ENCODE measurements around the gene NTSR2.

DNA sequence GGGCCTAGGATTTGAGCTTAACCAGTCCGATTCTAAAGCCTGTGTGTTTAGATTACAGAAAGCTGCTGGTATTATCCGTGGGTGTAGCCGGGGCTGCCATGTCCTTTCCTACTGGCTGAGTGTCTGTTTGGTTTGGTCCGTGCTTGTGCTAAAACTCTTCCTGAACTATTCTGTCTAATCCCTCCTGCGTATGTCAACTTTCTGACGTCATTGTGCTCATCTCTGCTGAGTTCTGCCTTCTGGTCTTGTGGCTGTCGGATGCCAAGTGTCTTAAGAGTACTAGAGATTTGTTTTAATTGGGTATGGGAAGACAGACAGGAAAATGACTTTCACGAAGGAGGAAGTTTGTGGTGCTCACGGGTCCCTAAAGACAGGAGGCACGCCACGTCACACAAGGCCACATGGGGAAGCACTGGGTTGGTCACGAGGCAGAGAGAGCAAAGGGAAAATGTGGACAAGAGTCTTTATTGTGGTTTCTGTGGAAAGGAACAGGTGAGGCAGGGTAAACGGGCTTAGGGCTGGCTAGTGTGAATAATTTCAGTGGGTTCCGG is 31.8 kb upstream of the NTSR2 start:
- TF ChIP-seq FOXJ3 (CRISPR knock-in tag; IDR thresholded peaks at IDR 0.05; ENCODE audit: borderline replicate concordance) (no peak), ELF4 (CRISPR knock-in tag; IDR thresholded peaks at IDR 0.05; ENCODE audit: low read depth) (no peak), ZNF121 (CRISPR knock-in tag; IDR thresholded peaks at IDR 0.05) (no peak), CREM (CRISPR knock-in tag; IDR thresholded peaks at IDR 0.05) (no peak), TCF7 (CRISPR knock-in tag; IDR thresholded peaks at IDR 0.05; ENCODE audit: low read depth) (no peak)
- TF ChIP-seq, protein P1, sequence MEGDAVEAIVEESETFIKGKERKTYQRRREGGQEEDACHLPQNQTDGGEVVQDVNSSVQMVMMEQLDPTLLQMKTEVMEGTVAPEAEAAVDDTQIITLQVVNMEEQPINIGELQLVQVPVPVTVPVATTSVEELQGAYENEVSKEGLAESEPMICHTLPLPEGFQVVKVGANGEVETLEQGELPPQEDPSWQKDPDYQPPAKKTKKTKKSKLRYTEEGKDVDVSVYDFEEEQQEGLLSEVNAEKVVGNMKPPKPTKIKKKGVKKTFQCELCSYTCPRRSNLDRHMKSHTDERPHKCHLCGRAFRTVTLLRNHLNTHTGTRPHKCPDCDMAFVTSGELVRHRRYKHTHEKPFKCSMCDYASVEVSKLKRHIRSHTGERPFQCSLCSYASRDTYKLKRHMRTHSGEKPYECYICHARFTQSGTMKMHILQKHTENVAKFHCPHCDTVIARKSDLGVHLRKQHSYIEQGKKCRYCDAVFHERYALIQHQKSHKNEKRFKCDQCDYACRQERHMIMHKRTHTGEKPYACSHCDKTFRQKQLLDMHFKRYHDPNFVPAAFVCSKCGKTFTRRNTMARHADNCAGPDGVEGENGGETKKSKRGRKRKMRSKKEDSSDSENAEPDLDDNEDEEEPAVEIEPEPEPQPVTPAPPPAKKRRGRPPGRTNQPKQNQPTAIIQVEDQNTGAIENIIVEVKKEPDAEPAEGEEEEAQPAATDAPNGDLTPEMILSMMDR (IDR thresholded peaks at IDR 0.05) = no peak
- TF ChIP-seq, protein P2, sequence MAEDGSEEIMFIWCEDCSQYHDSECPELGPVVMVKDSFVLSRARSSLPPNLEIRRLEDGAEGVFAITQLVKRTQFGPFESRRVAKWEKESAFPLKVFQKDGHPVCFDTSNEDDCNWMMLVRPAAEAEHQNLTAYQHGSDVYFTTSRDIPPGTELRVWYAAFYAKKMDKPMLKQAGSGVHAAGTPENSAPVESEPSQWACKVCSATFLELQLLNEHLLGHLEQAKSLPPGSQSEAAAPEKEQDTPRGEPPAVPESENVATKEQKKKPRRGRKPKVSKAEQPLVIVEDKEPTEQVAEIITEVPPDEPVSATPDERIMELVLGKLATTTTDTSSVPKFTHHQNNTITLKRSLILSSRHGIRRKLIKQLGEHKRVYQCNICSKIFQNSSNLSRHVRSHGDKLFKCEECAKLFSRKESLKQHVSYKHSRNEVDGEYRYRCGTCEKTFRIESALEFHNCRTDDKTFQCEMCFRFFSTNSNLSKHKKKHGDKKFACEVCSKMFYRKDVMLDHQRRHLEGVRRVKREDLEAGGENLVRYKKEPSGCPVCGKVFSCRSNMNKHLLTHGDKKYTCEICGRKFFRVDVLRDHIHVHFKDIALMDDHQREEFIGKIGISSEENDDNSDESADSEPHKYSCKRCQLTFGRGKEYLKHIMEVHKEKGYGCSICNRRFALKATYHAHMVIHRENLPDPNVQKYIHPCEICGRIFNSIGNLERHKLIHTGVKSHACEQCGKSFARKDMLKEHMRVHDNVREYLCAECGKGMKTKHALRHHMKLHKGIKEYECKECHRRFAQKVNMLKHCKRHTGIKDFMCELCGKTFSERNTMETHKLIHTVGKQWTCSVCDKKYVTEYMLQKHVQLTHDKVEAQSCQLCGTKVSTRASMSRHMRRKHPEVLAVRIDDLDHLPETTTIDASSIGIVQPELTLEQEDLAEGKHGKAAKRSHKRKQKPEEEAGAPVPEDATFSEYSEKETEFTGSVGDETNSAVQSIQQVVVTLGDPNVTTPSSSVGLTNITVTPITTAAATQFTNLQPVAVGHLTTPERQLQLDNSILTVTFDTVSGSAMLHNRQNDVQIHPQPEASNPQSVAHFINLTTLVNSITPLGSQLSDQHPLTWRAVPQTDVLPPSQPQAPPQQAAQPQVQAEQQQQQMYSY (CRISPR knock-in tag; IDR thresholded peaks at IDR 0.05) = no peak
- TF ChIP-seq, protein P3, sequence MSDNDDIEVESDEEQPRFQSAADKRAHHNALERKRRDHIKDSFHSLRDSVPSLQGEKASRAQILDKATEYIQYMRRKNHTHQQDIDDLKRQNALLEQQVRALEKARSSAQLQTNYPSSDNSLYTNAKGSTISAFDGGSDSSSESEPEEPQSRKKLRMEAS (CRISPR knock-in tag; IDR thresholded peaks at IDR 0.05) = no peak

Measured in WTC11 (cell line).